ENCODE results near the gene NRXN3. TPM values are rescaled to one million over a fixed set of nuclear protein-coding genes. Genes with fewer than 3 reads are reported as not detected.

NRXN3 gene
- total and polyA plus RNA-seq, 2 experiments from 2014 or later: 1.0 to 1.8 TPM

GRCh38 chr14:79597566-79597965, 1427.4 kb downstream of the NRXN3 start:
- H3F3A ChIP-seq (replicated peaks; ENCODE audit: low read depth): no peaks in the 10 kb centered on the region
- H3K9me2 ChIP-seq (ENCODE audit: insufficient read depth): no peaks in the 10 kb centered on the region
- ATAC-seq: no peak
- no peak overlapping the region for H3K4me3 ChIP-seq
- no peaks in the 10 kb centered on the region for H3K27me3 Mint-ChIP-seq (ENCODE audit: insufficient read depth, low read depth, poor library complexity)
- peaks cover 14% of the 10 kb centered on the region for H3K9me3 Mint-ChIP-seq
- no peak overlapping the region for H2AFZ ChIP-seq
- no peak for DNase-seq (ENCODE audit: low spot score)
- H3K4me1 ChIP-seq (ENCODE audit: insufficient read depth): no peaks in the 10 kb centered on the region
- no peak overlapping the region for H3K27ac ChIP-seq (ENCODE audit: low read depth)
- H3K79me2 ChIP-seq (replicated peaks; ENCODE audit: insufficient read depth): no peaks in the 10 kb centered on the region
- no peaks in the 10 kb centered on the region for H4K20me1 ChIP-seq (replicated peaks; ENCODE audit: insufficient read depth)
- peaks cover 15% of the 10 kb centered on the region for H3K36me3 Mint-ChIP-seq (ENCODE audit: low read depth)
- no peak for TF ChIP-seq STAT1 (IDR thresholded peaks at IDR 0.05; ENCODE audit: unreplicated experiment)
- TF ChIP-seq EZH2phosphoT487 (IDR thresholded peaks at IDR 0.05; ENCODE audit: unreplicated experiment): no peak
- TF ChIP-seq REST (IDR thresholded peaks at IDR 0.05; ENCODE audit: unreplicated experiment): no peak
- TF ChIP-seq POLR2AphosphoS5 (IDR thresholded peaks at IDR 0.05; ENCODE audit: low read depth): no peak
- no peak for TF ChIP-seq ZNF114 (CRISPR knock-in tag; IDR thresholded peaks at IDR 0.05)
- TF ChIP-seq ZNF462 (CRISPR knock-in tag; IDR thresholded peaks at IDR 0.05): no peak
- no peak for TF ChIP-seq ETS1 (IDR thresholded peaks at IDR 0.05)
- no peak for TF ChIP-seq CTCF (conservative IDR thresholded peaks at IDR 0.05; ENCODE audit: low read depth in 2 of 2)
- no peak for TF ChIP-seq EZH2 (IDR thresholded peaks at IDR 0.05; ENCODE audit: low read depth, unreplicated experiment)
- no peak for TF ChIP-seq JUNB (IDR thresholded peaks at IDR 0.05; ENCODE audit: unreplicated experiment)
- no peak for TF ChIP-seq NANOG (IDR thresholded peaks at IDR 0.05; ENCODE audit: borderline replicate concordance)
- no peak for TF ChIP-seq CREB1 (CRISPR knock-in tag; IDR thresholded peaks at IDR 0.05; ENCODE audit: low read depth)
- TF ChIP-seq ZNF331 (CRISPR knock-in tag; IDR thresholded peaks at IDR 0.05; ENCODE audit: low read depth): no peak
- H3K36me3 ChIP-seq (ENCODE audit: insufficient read depth): peaks cover 6% of the 10 kb centered on the region; the same call in 1 of the 2 replicates
- no peaks in the 10 kb centered on the region for H3K27me3 ChIP-seq (ENCODE audit: insufficient read depth)
- no peak overlapping the region for H3K4me2 ChIP-seq
- peaks cover 5% of the 10 kb centered on the region; the same call in 2 of the 3 replicates for H3K4me1 Mint-ChIP-seq
- no peak overlapping the region for H3K27ac Mint-ChIP-seq
- H3K4me3 Mint-ChIP-seq: no peak overlapping the region

All from GM23338 (cell line).